Right hindlimb (tissue), 1 donor: Measurements from ENCODE around the gene TASOR2.

Experiments used
- DNase-seq: peaks from one replicate; pipeline ENCODE4 v3.0.0-alpha.2; 2018

Gene TASOR2

GRCh38 chr10:5684318-5684970 is at the start of gene TASOR2:
TASOR2 (plus strand) TSS chr10:5684838; CDS start chr10:5720643, 35,805 bp downstream.
- peak; percentile 99 for DNase-seq

- DNase-seq, result no peak
Observed at GRCh38 chr10:5634918-5635317, 49.7 kb upstream of the TASOR2 start.

- no peak for DNase-seq
Observed at GRCh38 chr10:5638494-5638893, 46.1 kb upstream of the TASOR2 start.

GRCh38 chr10:5639066-5639465 is 45.6 kb upstream of the TASOR2 start:
- DNase-seq, result no peak

- DNase-seq, result no peak
Observed at GRCh38 chr10:5640036-5640435, 44.6 kb upstream of the TASOR2 start.

- no peak for DNase-seq
Observed at GRCh38 chr10:5640501-5640900, 44.1 kb upstream of the TASOR2 start.

- DNase-seq, result no peak
Observed at GRCh38 chr10:5641501-5641900, 43.1 kb upstream of the TASOR2 start.

GRCh38 chr10:5643346-5644067 is 41.1 kb upstream of the TASOR2 start:
- peak; percentile 77 for DNase-seq

GRCh38 chr10:5644930-5645329 is 39.7 kb upstream of the TASOR2 start:
- DNase-seq, result no peak

- no peak for DNase-seq
Observed at GRCh38 chr10:5645375-5645774, 39.3 kb upstream of the TASOR2 start.

GRCh38 chr10:5645944-5646617 is 38.6 kb upstream of the TASOR2 start:
- no peak for DNase-seq

GRCh38 chr10:5647507-5648240 is 37.0 kb upstream of the TASOR2 start:
- no peak for DNase-seq

- DNase-seq, result no peak
Observed at GRCh38 chr10:5648494-5649457, 35.9 kb upstream of the TASOR2 start.

- no peak for DNase-seq
Observed at GRCh38 chr10:5649746-5650145, 34.9 kb upstream of the TASOR2 start.

- no peak for DNase-seq
Observed at GRCh38 chr10:5650664-5651387, 33.8 kb upstream of the TASOR2 start.

- no peak for DNase-seq
Observed at GRCh38 chr10:5651388-5651764, 33.3 kb upstream of the TASOR2 start.

- DNase-seq, result no peak
Observed at GRCh38 chr10:5652746-5653145, 31.9 kb upstream of the TASOR2 start.

GRCh38 chr10:5654218-5654755 is 30.4 kb upstream of the TASOR2 start:
- DNase-seq, result no peak

- no peak for DNase-seq
Observed at GRCh38 chr10:5655121-5655520, 29.5 kb upstream of the TASOR2 start.

GRCh38 chr10:5656737-5657579 is 27.7 kb upstream of the TASOR2 start:
- DNase-seq, result no peak
